ENCODE results near the gene TMPRSS12. TPM values are rescaled to one million over a fixed set of nuclear protein-coding genes. Genes with fewer than 3 reads are reported as not detected.

The TMPRSS12 gene
- total RNA-seq, 1 experiment from 2014 or later: not detected

DNA sequence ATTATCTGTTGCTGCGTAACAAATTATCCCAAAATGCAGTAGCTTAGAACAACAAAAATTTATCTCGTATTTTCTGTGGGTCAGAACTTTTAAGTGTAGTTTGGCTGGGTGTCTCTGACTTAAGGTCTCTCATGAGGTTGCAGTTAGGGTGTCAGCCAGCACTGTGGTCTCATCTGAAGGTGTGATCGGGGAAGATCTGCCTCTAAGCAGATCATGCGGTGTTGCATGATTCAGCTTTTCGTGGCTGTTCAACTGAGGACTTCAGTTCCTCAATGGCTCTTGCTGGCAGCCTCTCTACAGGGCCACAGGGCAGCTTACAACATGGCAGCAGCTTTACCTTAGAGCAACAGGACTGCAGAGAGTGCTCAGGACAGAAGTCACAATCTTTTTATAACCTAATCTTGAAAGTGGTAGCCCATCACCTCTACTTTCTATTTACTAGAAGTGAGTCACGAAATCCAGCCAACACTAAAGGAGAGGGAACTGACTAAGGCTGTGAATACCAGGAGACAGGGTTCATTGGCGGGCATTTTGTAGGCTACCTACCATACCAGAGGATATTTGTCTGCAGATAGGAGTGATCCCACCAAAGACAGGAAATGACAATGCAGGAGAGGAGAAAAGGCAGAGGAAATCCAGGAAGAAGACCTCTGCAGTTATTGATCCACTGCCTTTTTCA, 1.8 kb upstream of the TMPRSS12 start:
- H3K79me2 ChIP-seq (ENCODE audit: low read length): no peaks in the 10 kb centered on the region
- H3K27me3 ChIP-seq (ENCODE audit: low read length): no peaks in the 10 kb centered on the region
- no peaks in the 10 kb centered on the region for H3K9me3 ChIP-seq (ENCODE audit: low read length)
- no peak overlapping the region for H3K4me3 ChIP-seq (ENCODE audit: low read length)
- H3K9me2 ChIP-seq (replicated peaks; ENCODE audit: low read length): no peaks in the 10 kb centered on the region
- POLR2A ChIA-PET (ENCODE audit: unreplicated experiment): no interaction called here
- intact Hi-C loops (cut with micrococcal nuclease): no loop called here
- no peak for ATAC-seq
- H3K4me2 ChIP-seq (ENCODE audit: low read length): no peak overlapping the region
- no peak for TF ChIP-seq EZH2 (IDR thresholded peaks at IDR 0.05; ENCODE audit: low read length, unreplicated experiment)
- TF ChIP-seq EZH2phosphoT487 (IDR thresholded peaks at IDR 0.05; ENCODE audit: borderline replicate concordance, low read length): no peak
- TF ChIP-seq, protein P1, sequence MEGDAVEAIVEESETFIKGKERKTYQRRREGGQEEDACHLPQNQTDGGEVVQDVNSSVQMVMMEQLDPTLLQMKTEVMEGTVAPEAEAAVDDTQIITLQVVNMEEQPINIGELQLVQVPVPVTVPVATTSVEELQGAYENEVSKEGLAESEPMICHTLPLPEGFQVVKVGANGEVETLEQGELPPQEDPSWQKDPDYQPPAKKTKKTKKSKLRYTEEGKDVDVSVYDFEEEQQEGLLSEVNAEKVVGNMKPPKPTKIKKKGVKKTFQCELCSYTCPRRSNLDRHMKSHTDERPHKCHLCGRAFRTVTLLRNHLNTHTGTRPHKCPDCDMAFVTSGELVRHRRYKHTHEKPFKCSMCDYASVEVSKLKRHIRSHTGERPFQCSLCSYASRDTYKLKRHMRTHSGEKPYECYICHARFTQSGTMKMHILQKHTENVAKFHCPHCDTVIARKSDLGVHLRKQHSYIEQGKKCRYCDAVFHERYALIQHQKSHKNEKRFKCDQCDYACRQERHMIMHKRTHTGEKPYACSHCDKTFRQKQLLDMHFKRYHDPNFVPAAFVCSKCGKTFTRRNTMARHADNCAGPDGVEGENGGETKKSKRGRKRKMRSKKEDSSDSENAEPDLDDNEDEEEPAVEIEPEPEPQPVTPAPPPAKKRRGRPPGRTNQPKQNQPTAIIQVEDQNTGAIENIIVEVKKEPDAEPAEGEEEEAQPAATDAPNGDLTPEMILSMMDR (conservative IDR thresholded peaks at IDR 0.05; ENCODE audit: low read depth, low read length): no peak
- CTCF ChIA-PET: no interaction called here
- BruUV-seq (replicated peaks): no TSS peak
- DNase-seq: peak; percentile 7
- no peaks in the 10 kb centered on the region for H3K36me3 ChIP-seq (ENCODE audit: low read depth, low read length)
- H3K27ac ChIP-seq (ENCODE audit: low read length): no peak overlapping the region
- H2AFZ ChIP-seq (ENCODE audit: low read length): no peak overlapping the region
- no peaks in the 10 kb centered on the region for H4K20me1 ChIP-seq (ENCODE audit: low read length)
- H3F3A ChIP-seq (ENCODE audit: low read length, unreplicated experiment): no peaks in the 10 kb centered on the region
- H3K4me1 ChIP-seq (ENCODE audit: insufficient read depth, low read length): peaks cover 6% of the 10 kb centered on the region; the same call in 1 of the 2 replicates
- no peak overlapping the region for H3K9ac ChIP-seq (ENCODE audit: low read length)

DNA sequence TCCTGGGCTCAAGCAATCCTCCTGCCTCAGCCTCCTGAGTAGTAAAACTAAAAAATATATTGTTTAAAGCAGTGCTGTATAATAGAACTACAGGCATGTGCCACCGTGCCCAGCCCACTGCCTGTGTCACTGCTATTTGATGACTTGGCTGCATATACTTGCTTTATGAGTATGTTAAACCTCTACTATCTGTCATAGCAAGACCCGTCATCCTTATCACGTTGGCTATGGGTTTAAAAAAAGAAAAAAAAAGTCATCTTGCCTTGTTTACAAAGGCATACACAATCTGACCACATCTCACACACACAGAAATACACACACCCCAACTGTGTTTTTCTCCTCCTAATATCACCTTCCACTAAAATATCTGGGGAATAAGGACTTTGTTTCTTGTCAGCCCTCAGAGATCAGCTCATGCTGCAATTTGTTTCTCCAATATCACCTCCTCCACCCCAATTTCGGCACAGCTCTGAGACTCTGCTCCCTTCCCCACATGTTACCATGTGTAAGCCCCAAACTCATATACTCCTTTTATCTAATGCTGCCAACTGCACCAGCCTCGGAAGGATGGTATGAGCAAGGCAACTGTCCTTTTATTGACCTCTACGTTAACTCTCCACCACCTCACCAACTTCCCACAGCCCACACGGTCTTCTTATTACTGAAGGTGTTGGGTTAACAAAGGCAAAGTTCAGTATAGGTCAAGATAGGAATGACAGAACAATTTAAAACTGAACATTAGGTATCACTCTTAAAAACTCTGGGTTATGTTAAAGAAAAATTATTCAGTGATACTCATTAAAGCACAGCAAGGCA, 802 bp upstream of the TMPRSS12 start:
- no peak overlapping the region for H3K9ac ChIP-seq (ENCODE audit: low read length)
- no peaks in the 10 kb centered on the region for H3K27me3 ChIP-seq (ENCODE audit: low read length)
- no peak overlapping the region for H3K4me3 ChIP-seq (ENCODE audit: low read length)
- H3F3A ChIP-seq (ENCODE audit: low read length, unreplicated experiment): no peaks in the 10 kb centered on the region
- H3K27ac ChIP-seq (ENCODE audit: low read length): no peak overlapping the region
- no peaks in the 10 kb centered on the region for H3K79me2 ChIP-seq (ENCODE audit: low read length)
- TF ChIP-seq, protein P1 (conservative IDR thresholded peaks at IDR 0.05; ENCODE audit: low read depth, low read length): no peak
- TF ChIP-seq EZH2phosphoT487 (IDR thresholded peaks at IDR 0.05; ENCODE audit: borderline replicate concordance, low read length): no peak
- H3K4me1 ChIP-seq (ENCODE audit: insufficient read depth, low read length): peaks cover 6% of the 10 kb centered on the region; the same call in 1 of the 2 replicates
- DNase-seq: no peak
- CTCF ChIA-PET: no interaction called here
- intact Hi-C loops (cut with micrococcal nuclease): no loop called here
- H3K9me2 ChIP-seq (replicated peaks; ENCODE audit: low read length): no peaks in the 10 kb centered on the region
- POLR2A ChIA-PET (ENCODE audit: unreplicated experiment): no interaction called here
- no peak for ATAC-seq
- no peaks in the 10 kb centered on the region for H3K9me3 ChIP-seq (ENCODE audit: low read length)
- H4K20me1 ChIP-seq (ENCODE audit: low read length): no peaks in the 10 kb centered on the region
- no TSS peak for BruUV-seq (replicated peaks)
- no peaks in the 10 kb centered on the region for H3K36me3 ChIP-seq (ENCODE audit: low read depth, low read length)
- H2AFZ ChIP-seq (ENCODE audit: low read length): no peak overlapping the region
- no peak overlapping the region for H3K4me2 ChIP-seq (ENCODE audit: low read length)
